KOPT-K1 (cell line): Measurements from ENCODE around the gene UPF3A.

Source experiments
- H3K27ac ChIP-seq: fragments of 200-600 bp; sonication (generic); 2 replicates; pipeline ENCODE4 v1.5.1; 2016; ENCODE audit warnings: antibody characterized with exemption, mild to moderate bottlenecking, low read depth, low read length; ENCODE audit not compliant: poor library complexity, severe bottlenecking
- H3K36me3 ChIP-seq: fragments of 200-600 bp; sonication (generic); 2 replicates; pipeline ENCODE4 v1.5.1; 2017; ENCODE audit warnings: antibody characterized with exemption, mild to moderate bottlenecking, low read length, moderate library complexity; ENCODE audit not compliant: insufficient read depth
- H3K9me3 ChIP-seq: fragments of 200-600 bp; sonication (generic); 2 replicates; pipeline ENCODE4 v1.5.1; 2017; ENCODE audit warnings: antibody characterized with exemption, low read length, mild to moderate bottlenecking; ENCODE audit not compliant: insufficient read depth, poor library complexity, severe bottlenecking

Gene UPF3A

GRCh38 chr13:114279758-114280355 is 1.5 kb upstream of the UPF3A start:
- peaks cover 51% of the 10 kb centered on the region for H3K36me3 ChIP-seq
- H3K9me3 ChIP-seq, result no peaks in the 10 kb centered on the region
- peak overlapping the region; percentile 99 for H3K27ac ChIP-seq

GRCh38 chr13:114282041-114282670 is 755 bp downstream of the UPF3A start:
- Histone ChIP-seq H3K9me3 (no peaks in the 10 kb centered on the region), H3K27ac (peak overlapping the region; percentile 99), H3K36me3 (peaks cover 52% of the 10 kb centered on the region)

- no peaks in the 10 kb centered on the region for H3K9me3 ChIP-seq
- H3K27ac ChIP-seq, result no peak overlapping the region
- H3K36me3 ChIP-seq, result peaks cover 52% of the 10 kb centered on the region
Measured at GRCh38 chr13:114283576-114283975, 2.2 kb downstream of the UPF3A start.

DNA sequence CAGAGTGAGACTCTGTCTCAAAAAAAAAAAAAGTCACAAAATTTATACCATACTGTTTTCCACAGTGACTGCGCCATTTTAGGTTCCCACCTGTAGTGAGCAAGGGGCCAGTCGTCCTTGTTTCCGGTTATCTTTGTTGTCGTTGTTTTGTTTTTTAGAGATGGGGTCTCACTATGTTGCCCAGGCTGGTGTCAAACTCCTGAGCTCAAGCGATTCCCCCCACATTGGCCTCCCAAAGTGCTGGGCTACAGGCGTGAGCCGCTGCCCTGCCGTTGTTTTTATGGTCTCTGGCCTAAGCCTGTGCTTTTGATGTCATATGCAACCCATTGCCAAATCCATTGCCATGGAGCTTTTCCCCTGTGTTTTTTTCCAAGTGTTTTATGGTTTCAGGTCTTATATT is 3.3 kb downstream of the UPF3A start:
- Histone ChIP-seq H3K27ac (no peak overlapping the region), H3K36me3 (peaks cover 59% of the 10 kb centered on the region), H3K9me3 (no peaks in the 10 kb centered on the region)

GRCh38 chr13:114285166-114285808 is 3.9 kb downstream of the UPF3A start:
- Histone ChIP-seq H3K36me3 (peaks cover 65% of the 10 kb centered on the region), H3K27ac (no peak overlapping the region), H3K9me3 (no peaks in the 10 kb centered on the region)

DNA sequence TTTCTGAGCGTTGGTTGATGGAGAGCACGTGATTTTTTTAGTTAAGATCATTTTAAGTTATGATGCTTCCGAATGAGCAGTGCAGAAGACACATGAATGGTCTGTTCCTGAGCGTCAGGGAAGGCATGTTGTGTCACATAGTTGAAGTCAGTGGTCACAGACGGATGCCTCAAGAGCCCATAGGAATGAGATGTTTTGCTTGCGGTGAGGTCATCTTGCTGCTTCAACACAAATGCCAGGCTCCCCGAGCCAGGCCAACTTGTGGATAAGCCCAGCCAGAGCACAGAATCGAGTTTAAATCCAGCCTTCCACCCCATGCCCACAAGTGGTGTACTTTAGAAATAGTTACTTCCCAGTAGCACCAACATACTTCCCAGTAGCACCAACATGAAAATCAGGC is 5.4 kb downstream of the UPF3A start:
- H3K36me3 ChIP-seq, result peaks cover 72% of the 10 kb centered on the region
- H3K9me3 ChIP-seq, result no peaks in the 10 kb centered on the region
- no peak overlapping the region for H3K27ac ChIP-seq

DNA sequence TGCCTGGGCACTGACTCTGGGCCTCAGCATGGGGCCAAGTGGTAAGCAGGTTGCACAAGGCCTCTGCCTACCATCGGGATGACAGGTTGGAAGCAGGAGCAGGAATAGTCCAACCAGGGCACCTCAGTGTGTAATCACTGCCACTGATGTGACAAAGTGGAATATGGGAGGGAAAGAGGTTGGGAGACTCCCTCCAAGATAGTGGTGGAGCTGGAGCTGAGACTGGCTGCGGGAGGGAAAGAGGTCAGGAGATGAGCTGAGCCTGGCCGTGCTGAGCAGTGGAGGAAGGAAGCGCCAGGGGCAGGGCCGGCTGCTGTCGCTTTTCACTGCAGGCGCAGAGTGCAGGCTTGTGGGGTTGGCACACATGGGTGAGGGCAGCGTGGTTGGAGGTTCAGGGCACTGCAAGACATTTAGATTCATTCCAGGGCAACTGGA is 6.8 kb downstream of the UPF3A start:
- no peaks in the 10 kb centered on the region for H3K9me3 ChIP-seq
- no peak overlapping the region for H3K27ac ChIP-seq
- peaks cover 86% of the 10 kb centered on the region for H3K36me3 ChIP-seq

- Histone ChIP-seq H3K9me3 (no peaks in the 10 kb centered on the region), H3K27ac (no peak overlapping the region), H3K36me3 (peaks cover 95% of the 10 kb centered on the region)
Measured at GRCh38 chr13:114296448-114296847, 15.0 kb downstream of the UPF3A start.

DNA sequence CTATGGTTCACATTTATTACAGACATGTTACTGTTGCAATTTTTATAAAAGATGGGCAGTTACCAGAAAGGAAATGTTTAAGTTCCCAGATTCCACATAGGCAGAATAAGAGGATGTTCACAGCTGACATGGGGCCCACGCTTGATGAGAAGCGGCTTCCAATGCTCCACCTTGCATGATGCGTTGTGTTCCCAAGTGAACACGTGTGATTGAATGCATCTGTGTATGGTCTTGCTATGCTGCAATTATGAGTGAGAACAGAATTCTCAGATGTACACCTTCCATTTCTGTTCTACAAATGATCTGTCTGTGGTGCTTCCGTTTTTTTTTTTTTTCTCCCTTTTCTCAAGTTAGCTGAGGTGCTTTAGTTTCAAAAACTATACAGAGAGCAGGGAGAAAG is 15.5 kb downstream of the UPF3A start:
- Histone ChIP-seq H3K27ac (no peak overlapping the region), H3K36me3 (peaks cover 95% of the 10 kb centered on the region), H3K9me3 (no peaks in the 10 kb centered on the region)

- H3K27ac ChIP-seq, result no peak overlapping the region
- H3K9me3 ChIP-seq, result no peaks in the 10 kb centered on the region
- peaks cover 95% of the 10 kb centered on the region for H3K36me3 ChIP-seq
Measured at GRCh38 chr13:114298866-114299265, 17.5 kb downstream of the UPF3A start.

- peaks cover 96% of the 10 kb centered on the region for H3K36me3 ChIP-seq
- H3K9me3 ChIP-seq, result no peaks in the 10 kb centered on the region
- no peak overlapping the region for H3K27ac ChIP-seq
Measured at GRCh38 chr13:114299604-114300305, 18.4 kb downstream of the UPF3A start.

- Histone ChIP-seq H3K36me3 (peaks cover 75% of the 10 kb centered on the region), H3K27ac (no peak overlapping the region), H3K9me3 (no peaks in the 10 kb centered on the region)
Measured at GRCh38 chr13:114303700-114304327, 22.4 kb downstream of the UPF3A start.

DNA sequence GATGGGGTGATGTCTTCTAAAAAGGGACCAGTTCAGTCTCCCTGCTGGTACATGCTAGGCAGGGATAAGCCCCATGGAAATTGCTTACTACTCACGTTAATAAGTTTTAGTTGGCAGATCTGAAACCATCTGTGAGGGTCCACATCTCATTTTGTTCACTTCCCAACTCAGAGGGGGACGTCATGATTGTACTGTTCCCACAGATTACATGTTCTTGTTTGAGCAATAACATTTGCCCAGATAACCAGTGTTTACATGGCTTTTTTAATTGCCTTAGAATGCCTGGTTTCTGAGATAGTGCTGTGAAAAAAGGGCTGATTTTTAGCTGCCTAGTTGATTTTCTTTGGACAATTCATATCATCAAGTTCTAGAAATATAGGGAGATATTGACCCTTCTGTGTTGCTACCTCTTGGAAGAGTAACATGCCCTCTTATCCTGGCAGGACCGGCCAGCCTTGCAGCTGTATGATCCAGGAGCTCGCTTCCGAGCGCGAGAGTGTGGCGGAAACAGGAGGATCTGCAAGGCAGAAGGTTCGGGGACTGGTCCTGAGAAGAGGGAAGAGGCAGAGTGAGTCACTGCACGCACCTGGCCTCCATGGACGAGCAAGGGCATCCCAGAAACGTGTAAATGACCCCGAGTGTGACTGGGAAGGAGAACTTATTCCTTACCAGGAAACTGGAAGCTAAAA is 23.1 kb downstream of the UPF3A start:
- no peak overlapping the region for H3K27ac ChIP-seq
- H3K9me3 ChIP-seq, result no peaks in the 10 kb centered on the region
- peaks cover 68% of the 10 kb centered on the region for H3K36me3 ChIP-seq

DNA sequence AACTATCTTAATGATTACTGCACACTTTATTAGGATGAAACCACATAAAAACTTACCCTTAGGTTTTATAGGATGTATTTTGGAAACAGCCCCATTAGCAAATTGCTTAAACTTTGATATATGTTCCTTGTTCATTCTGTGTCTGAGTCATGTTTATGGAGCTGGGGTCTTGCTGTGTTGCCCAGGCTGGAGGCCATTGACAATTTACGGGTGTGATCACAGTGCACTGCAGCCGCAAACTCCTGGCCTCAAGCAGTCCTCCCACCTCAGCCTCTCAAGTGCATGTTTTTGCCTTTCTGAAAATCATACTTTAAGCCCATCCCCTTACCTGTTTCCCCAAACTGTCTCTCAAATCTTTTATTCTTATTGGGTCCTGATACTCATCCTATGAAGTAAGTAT is 27.7 kb downstream of the UPF3A start:
- no peak overlapping the region for H3K27ac ChIP-seq
- H3K36me3 ChIP-seq, result peaks cover 23% of the 10 kb centered on the region
- no peaks in the 10 kb centered on the region for H3K9me3 ChIP-seq
